GM19324 (cell line): ENCODE results near the gene CPHXL2.
A peak's percentile ranks its signal among the peaks of the same experiment; 100 is the strongest.

ENCODE experiments used
- ATAC-seq: cut with Tn5 transposase; IDR thresholded peaks from one replicate; pipeline ENCODE4 v1.9.1; 2021; ENCODE audit warnings: mild to moderate bottlenecking, moderate library complexity; ENCODE audit not compliant: unreplicated experiment, low FRiP score

The CPHXL2 gene

DNA sequence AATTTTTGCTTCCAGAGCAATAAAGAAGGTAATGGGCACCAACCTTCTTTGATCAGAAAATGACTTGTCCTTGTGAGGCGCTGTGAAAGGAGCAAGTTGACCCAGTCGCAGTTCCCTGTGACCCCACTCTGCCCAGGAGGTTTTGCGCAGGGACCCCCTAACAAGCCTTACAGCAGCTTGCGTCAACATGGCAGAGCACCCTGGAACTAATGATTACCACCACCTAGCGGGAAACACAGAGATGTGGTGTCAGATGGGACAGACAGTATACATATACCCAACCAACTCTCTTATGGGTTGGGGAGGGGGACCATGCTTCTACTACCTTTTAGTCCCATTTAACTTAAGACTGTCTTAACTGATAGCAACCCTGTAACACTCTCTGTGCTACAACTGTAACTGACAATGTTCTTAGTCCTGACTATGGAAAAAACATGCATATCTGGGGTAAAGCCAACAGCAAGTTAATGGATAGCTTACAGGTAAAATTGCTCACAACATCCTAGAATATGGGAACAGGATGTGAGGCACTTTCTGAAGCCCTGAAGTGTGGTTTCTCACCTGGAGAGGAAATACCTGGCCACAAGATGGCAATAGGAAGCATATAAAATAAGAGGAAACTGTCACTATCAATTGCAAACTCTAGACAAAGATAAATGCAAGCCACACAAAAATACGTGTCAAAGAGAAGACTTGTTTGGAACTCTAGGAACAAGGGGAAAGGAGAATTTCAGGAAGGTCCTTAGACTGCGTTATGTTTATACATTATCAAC lies 32.4 kb downstream of the CPHXL2 start:
- no peak for ATAC-seq

DNA sequence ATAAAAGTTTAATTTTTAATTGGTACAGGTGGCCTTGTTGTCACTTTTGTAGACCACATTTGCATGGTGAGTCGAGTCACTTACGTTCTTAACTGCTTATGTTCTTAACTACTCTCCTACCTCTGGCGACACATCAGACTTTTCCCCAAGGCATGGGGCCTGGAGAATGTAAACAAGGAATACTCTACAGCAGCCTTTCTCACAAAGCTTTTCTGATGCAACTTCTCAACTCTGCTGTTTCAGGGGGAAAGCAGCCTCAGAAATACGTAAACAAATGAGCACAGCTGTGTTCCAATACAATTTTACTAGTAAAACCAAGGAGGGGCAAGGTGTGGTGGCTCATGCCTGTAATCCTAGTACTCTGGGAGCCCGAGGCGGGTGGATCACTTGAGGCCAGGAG lies 36.2 kb downstream of the CPHXL2 start:
- no peak for ATAC-seq

DNA sequence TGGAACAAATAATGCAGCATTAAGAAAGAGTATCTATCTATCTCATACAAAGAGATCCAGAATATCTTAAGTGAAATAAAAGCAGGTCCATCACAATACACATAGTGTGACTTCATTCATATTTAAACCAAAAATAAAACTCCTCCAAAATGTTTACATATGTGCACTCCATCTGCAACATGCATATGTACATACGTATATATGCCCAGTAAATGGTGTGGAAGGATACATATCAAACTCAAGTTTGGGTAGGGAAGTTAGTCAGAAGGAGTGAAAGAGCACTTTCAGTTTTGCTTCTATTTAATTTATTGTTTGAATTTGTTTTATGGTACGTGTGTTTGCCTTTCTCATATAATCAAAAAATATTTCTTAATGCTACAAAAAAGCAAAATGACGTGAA lies 41.8 kb downstream of the CPHXL2 start:
- no peak for ATAC-seq

GRCh38 chr16:75632857-75633256 lies 44.0 kb downstream of the CPHXL2 start:
- no peak for ATAC-seq

GRCh38 chr16:75630052-75630451 lies 46.8 kb downstream of the CPHXL2 start:
- ATAC-seq, result no peak

DNA sequence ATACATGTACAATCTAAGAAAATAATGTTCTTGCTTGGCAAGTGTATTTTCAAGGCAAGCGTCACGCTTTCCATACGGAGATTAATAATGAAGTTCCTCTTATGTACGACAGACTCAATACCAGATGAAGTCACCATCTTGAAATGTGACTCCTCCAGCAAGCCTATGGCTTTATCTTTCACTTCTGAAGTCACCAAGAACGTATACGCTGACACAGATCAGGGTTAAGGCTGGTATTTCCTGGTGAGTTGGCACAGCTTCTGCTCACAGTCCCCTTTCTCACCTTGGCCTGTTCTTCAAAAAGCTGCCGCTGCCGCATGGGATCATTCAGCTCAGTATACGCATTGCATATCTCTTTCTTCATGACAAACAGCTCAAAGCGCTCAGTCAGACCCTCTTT lies 47.7 kb downstream of the CPHXL2 start:
- no peak for ATAC-seq

DNA sequence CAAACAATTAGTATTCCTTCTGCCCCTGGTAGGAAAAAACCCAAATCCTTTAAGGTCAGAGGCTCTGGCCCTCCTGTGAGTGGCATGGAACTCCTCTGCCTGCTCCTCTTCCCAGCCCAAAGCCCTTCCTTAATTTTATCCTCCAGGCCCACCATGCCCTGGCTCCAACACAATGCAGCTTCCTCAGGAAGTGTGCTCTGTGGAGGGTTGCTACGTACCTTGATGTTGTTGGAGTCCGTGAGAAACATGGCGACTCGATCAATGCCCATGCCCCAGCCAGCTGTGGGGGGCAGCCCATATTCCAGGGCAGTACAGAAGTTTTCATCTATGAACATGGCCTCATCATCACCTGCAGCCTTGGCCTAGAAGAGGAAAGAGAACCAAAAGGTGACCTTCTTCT lies 48.5 kb downstream of the CPHXL2 start:
- ATAC-seq, result no peak

GRCh38 chr16:75627851-75628250 lies 49.0 kb downstream of the CPHXL2 start:
- no peak for ATAC-seq

DNA sequence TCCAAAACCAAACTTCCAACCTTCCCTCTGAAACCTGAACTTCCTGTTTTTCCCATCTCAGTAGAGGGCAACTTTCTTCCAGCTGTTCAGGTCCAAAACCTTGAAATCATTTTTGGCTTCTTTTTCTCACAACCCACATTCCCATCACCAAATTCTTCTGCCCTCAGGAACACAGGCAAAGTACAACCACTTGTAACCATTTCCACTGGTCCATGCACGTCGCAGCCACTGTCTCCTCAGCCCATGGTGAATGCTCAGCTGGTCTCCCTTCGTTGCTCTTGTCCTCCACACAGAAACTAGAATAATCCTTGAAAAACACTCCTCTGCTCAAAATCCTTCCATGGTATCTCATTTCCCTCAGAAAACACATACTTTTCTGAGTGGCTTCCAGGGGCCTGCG lies 50.0 kb downstream of the CPHXL2 start:
- ATAC-seq, result no peak

DNA sequence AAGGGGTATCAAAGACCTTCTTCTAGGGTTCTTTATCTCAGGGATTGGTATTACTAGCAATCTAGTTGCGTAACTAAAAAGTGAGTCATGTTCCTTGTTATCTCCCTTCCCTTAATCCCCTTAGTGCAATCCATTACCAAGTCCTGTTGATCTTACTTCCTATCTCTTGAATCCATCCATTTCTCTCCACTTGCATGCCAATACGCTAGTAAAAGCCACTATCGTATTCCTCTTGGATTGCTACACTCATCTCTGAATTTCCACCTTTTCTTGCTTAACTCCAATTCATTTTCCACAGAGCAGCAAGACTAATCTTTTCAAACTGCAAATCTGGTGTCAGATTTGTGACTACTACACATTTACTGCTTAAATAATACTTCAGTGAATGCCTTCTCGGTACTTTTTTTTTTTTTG lies 51.9 kb downstream of the CPHXL2 start:
- ATAC-seq, result no peak

GRCh38 chr16:75622761-75623605 lies 53.8 kb downstream of the CPHXL2 start, which contains the start of gene ADAT1:
TSS of gene ADAT1 (minus strand) at chr16:75623281. CDS start at chr16:75620799, 2,482 bp downstream.
- ATAC-seq, result peak; percentile 94

GRCh38 chr16:75621170-75621477 lies 55.7 kb downstream of the CPHXL2 start:
- no peak for ATAC-seq

DNA sequence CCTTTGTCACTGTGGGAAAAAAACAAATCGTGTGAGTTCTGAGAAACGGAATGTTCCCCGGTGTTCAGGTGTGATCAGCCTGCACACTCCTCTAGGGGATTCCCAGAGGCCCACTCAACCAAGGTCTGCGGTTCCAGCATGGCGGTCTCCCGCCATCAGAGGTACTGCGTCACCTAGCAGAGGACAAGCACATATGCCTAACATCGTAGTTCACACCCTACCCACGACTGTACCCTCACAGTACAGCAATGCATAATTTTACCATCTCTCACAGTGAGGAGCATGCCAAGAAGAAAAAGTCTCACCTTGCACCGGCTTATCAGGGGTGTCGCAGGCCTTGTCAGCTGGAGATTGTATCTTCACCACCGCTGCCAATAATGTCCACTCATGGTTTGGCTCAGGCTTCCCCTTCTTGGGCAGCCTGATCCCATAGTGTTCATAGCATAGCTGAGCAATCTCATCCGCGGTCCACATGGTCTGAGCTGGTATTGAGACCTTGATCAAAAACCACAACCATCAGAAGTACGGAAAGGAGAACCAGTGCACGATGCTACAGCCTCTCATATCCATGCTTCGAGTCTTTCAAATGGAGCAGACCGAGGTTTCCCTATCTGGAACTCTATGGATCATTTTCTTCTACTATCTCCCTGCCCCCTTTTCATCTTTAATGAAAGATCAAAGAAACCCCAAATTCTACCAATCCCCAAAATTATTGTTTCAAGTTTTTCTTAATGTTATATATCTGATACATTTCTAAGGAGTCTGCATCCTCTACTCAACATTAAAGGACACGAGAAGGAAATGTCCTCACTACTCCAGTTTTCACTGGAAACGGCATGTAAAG lies 56.3 kb downstream of the CPHXL2 start:
- ATAC-seq, result no peak

DNA sequence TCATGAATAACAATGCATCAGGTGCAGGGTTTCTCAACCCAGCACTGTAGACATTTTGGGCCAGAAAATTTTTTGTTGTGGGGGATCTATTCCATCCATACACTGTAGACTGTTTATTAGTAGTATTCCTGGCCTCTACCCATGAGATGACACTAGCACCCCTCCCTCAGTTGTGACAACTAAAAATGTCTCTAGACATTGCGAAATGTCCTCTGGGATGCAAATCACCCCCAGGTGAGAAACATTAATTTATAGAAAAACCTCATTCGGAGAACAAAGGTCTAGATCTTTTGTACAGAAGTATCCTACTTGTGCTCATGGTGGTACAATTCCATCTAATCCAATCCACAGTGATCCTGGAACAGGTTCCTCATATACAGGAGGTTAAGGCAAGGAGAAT lies 58.0 kb downstream of the CPHXL2 start:
- no peak for ATAC-seq

- no peak for ATAC-seq
Measured at GRCh38 chr16:75617121-75617520, 59.7 kb downstream of the CPHXL2 start.

GRCh38 chr16:75616521-75617010 lies 60.2 kb downstream of the CPHXL2 start:
- no peak for ATAC-seq

DNA sequence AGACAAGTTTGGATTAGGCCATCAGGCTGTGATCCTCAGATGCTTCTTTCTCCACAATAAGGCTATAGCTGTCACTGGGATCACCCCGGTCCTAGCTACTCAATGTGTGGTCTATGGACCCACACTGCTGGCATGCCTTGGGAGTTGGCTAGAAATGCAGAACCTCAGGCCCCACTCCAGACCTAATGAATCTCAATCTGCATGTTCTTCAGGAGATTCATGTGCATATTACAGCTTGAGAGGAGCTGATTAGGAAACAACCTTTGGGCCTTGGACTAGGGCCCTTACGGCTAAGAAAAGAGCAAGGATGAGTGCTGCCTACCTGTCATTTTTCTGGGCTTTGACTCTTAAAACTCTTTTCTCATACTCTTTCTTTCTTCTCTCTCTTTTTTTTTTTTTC lies 61.2 kb downstream of the CPHXL2 start:
- no peak for ATAC-seq

DNA sequence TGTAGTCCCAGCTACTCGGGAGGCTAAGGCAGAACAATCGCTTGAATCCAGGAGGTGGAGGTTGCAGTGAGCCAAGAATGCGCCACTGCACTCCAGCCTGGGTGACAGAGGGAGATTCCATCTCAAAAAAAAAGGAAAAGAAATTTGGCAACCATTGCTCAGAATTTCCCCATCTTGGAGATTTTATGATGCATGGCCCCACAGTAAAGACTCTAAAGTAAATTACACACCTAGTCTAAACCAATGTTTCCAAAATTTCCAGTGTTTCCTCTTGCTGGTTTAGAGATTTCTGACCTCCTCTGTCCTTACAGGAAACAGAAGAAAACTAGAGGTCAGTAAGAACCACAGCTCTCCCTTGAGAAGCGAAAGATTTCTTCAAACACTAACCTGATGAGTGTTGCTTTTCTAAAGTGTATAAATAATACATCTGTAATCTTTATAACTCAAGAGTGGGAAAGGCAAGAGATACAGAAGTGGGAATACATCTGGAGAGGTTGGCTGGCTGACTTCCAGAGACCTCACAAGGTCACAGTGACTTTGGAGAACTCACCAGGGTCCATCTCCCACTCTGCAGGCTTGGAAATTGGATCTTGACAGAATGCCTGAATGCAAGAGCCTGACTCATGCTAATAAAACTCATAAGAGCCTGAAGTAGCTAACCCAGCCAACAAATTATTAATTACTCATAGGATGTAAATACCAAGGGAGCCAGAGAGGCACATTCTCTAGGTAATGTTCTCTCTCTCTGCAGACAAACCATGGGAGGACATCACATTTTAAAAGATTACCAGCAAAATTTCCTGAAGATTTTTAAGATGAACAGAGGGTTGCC lies 62.5 kb downstream of the CPHXL2 start:
- ATAC-seq, result no peak
